ENCODE results near the gene HTR2A.

HTR2A gene

GRCh38 chr13:46822551-46822950, 74.3 kb downstream of the HTR2A start:
- Histone ChIP-seq H3K27ac (ENCODE audit: low read length) (no peak overlapping the region), H3K9ac (ENCODE audit: low read length) (no peak overlapping the region), H3K36me3 (replicated peaks; ENCODE audit: insufficient read depth, low read length) (no peaks in the 10 kb centered on the region), H4K20me1 (ENCODE audit: insufficient read depth, low read length) (no peaks in the 10 kb centered on the region), H3K9me2 (replicated peaks; ENCODE audit: insufficient read depth, low read length) (no peaks in the 10 kb centered on the region), H3K27me3 (replicated peaks; ENCODE audit: insufficient read depth, low read length) (no peaks in the 10 kb centered on the region), H3K9me3 (replicated peaks; ENCODE audit: insufficient read depth, low read length) (no peaks in the 10 kb centered on the region), H3K79me2 (ENCODE audit: low read length) (no peaks in the 10 kb centered on the region), H3K4me1 (ENCODE audit: low read length) (no peaks in the 10 kb centered on the region), H2AFZ (ENCODE audit: low read length) (no peak overlapping the region), H3K4me2 (ENCODE audit: low read depth, low read length) (no peak overlapping the region), H3F3A (ENCODE audit: insufficient read depth, low read length) (no peaks in the 10 kb centered on the region), H3K4me3 (ENCODE audit: low read length) (no peak overlapping the region)
- TF ChIP-seq EZH2 (optimal IDR thresholded peaks at IDR 0.05; ENCODE audit: low read depth, low read length): no peak
- no peak for TF ChIP-seq CTCF (IDR thresholded peaks at IDR 0.05; ENCODE audit: low read length)
- TF ChIP-seq EZH2phosphoT487 (IDR thresholded peaks at IDR 0.05; ENCODE audit: low read length): no peak
- no peak for DNase-seq

GRCh38 chr13:46817838-46818476, 78.9 kb downstream of the HTR2A start:
- no peaks in the 10 kb centered on the region for H3K9me3 ChIP-seq (replicated peaks; ENCODE audit: insufficient read depth, low read length)
- no peaks in the 10 kb centered on the region for H4K20me1 ChIP-seq (ENCODE audit: insufficient read depth, low read length)
- no peak overlapping the region for H3K4me3 ChIP-seq (ENCODE audit: low read length)
- H3K36me3 ChIP-seq (replicated peaks; ENCODE audit: insufficient read depth, low read length): no peaks in the 10 kb centered on the region
- H3K27ac ChIP-seq (ENCODE audit: low read length): no peak overlapping the region
- H3K79me2 ChIP-seq (ENCODE audit: low read length): no peaks in the 10 kb centered on the region
- TF ChIP-seq CTCF (IDR thresholded peaks at IDR 0.05; ENCODE audit: low read length) (no peak), EZH2phosphoT487 (IDR thresholded peaks at IDR 0.05; ENCODE audit: low read length) (no peak), EZH2 (optimal IDR thresholded peaks at IDR 0.05; ENCODE audit: low read depth, low read length) (no peak)
- no peak overlapping the region for H2AFZ ChIP-seq (ENCODE audit: low read length)
- H3K4me2 ChIP-seq (ENCODE audit: low read depth, low read length): no peak overlapping the region
- no peak for DNase-seq
- H3K4me1 ChIP-seq (ENCODE audit: low read length): no peaks in the 10 kb centered on the region
- H3K9me2 ChIP-seq (replicated peaks; ENCODE audit: insufficient read depth, low read length): no peaks in the 10 kb centered on the region
- no peak overlapping the region for H3K9ac ChIP-seq (ENCODE audit: low read length)
- H3F3A ChIP-seq (ENCODE audit: insufficient read depth, low read length): no peaks in the 10 kb centered on the region
- H3K27me3 ChIP-seq (replicated peaks; ENCODE audit: insufficient read depth, low read length): no peaks in the 10 kb centered on the region

GRCh38 chr13:46817095-46817494, 79.8 kb downstream of the HTR2A start:
- Histone ChIP-seq H3K9ac (ENCODE audit: low read length) (no peak overlapping the region), H3K4me1 (ENCODE audit: low read length) (no peaks in the 10 kb centered on the region), H3K9me2 (replicated peaks; ENCODE audit: insufficient read depth, low read length) (no peaks in the 10 kb centered on the region), H4K20me1 (ENCODE audit: insufficient read depth, low read length) (no peaks in the 10 kb centered on the region), H3K36me3 (replicated peaks; ENCODE audit: insufficient read depth, low read length) (no peaks in the 10 kb centered on the region), H3F3A (ENCODE audit: insufficient read depth, low read length) (no peaks in the 10 kb centered on the region), H3K4me2 (ENCODE audit: low read depth, low read length) (no peak overlapping the region), H3K27me3 (replicated peaks; ENCODE audit: insufficient read depth, low read length) (no peaks in the 10 kb centered on the region), H3K27ac (ENCODE audit: low read length) (no peak overlapping the region), H3K4me3 (ENCODE audit: low read length) (no peak overlapping the region), H3K79me2 (ENCODE audit: low read length) (no peaks in the 10 kb centered on the region), H3K9me3 (replicated peaks; ENCODE audit: insufficient read depth, low read length) (no peaks in the 10 kb centered on the region), H2AFZ (ENCODE audit: low read length) (no peak overlapping the region)
- no peak for DNase-seq
- TF ChIP-seq CTCF (IDR thresholded peaks at IDR 0.05; ENCODE audit: low read length): no peak
- no peak for TF ChIP-seq EZH2 (optimal IDR thresholded peaks at IDR 0.05; ENCODE audit: low read depth, low read length)
- TF ChIP-seq EZH2phosphoT487 (IDR thresholded peaks at IDR 0.05; ENCODE audit: low read length): no peak

Data from MM.1S (cell line).